Measurements from ENCODE around the gene GDF9. TPM values are rescaled to one million over a fixed set of nuclear protein-coding genes. Genes with fewer than 3 reads are reported as not detected.
A peak's percentile ranks its signal among the peaks of the same experiment; 100 is the strongest.

Gene GDF9
- total RNA-seq, 4 donors from 2014 or later, result 0.47 to 4.8 (median 0.90) TPM

- Histone ChIP-seq H3K9me3 (no peaks in the 10 kb centered on the region), H3K27ac (no peak overlapping the region), H3K36me3 (no peaks in the 10 kb centered on the region), H3K27me3 (peaks cover 41% of the 10 kb centered on the region), H3K4me1 (peaks cover 22% of the 10 kb centered on the region), H3K4me3 (peak overlapping the region; percentile 50)
- TF ChIP-seq EP300 (IDR thresholded peaks at IDR 0.05) (no peak), CTCF (IDR thresholded peaks at IDR 0.05) (no peak), POLR2A (IDR thresholded peaks at IDR 0.05) (no peak), POLR2AphosphoS5 (IDR thresholded peaks at IDR 0.05) (no peak)
- WGBS, result 92% methylated on average over 8 of the region's 81 CpGs
- peak in 1 of 2 donors; percentile 74 for DNase-seq (ENCODE audit: low spot score in 2 of 2)
Observed at GRCh38 chr5:132814503-132815294, 51.6 kb downstream of the GDF9 start.

GRCh38 chr5:132813599-132814502 is 52.4 kb downstream of the GDF9 start:
- peak overlapping the region; percentile 50 for H3K4me3 ChIP-seq
- no peak for TF ChIP-seq POLR2A (IDR thresholded peaks at IDR 0.05)
- no peak for TF ChIP-seq POLR2AphosphoS5 (IDR thresholded peaks at IDR 0.05)
- no peak for TF ChIP-seq CTCF (IDR thresholded peaks at IDR 0.05)
- TF ChIP-seq EP300 (IDR thresholded peaks at IDR 0.05), result no peak
- H3K36me3 ChIP-seq, result no peaks in the 10 kb centered on the region
- peaks cover 41% of the 10 kb centered on the region for H3K27me3 ChIP-seq
- peak overlapping the region; percentile 25 for H3K27ac ChIP-seq
- peak in 1 of 2 donors; percentile 79 for DNase-seq (ENCODE audit: low spot score in 2 of 2)
- H3K9me3 ChIP-seq, result no peaks in the 10 kb centered on the region
- H3K4me1 ChIP-seq, result peaks cover 18% of the 10 kb centered on the region
- WGBS, result 0% methylated on average over 9 of the region's 110 CpGs

- peak within 1 kb of the TSS; percentile 50 for H3K4me3 ChIP-seq
- TF ChIP-seq POLR2AphosphoS5 (IDR thresholded peaks at IDR 0.05), result no peak
- no peak for TF ChIP-seq EP300 (IDR thresholded peaks at IDR 0.05)
- TF ChIP-seq CTCF (IDR thresholded peaks at IDR 0.05), result no peak
- no peak for TF ChIP-seq POLR2A (IDR thresholded peaks at IDR 0.05)
- H3K4me1 ChIP-seq, result peaks cover 18% of the 10 kb centered on the region
- DNase-seq (ENCODE audit: low spot score in 2 of 2), result peak in 1 of 2 donors; percentile 76
- peaks cover 41% of the 10 kb centered on the region for H3K27me3 ChIP-seq
- WGBS, result 7% methylated on average over 46 of the region's 68 CpGs
- H3K27ac ChIP-seq, result peak within 1 kb of the TSS; percentile 25
- H3K36me3 ChIP-seq, result no peaks in the 10 kb centered on the region
- H3K9me3 ChIP-seq, result no peaks in the 10 kb centered on the region
Observed at GRCh38 chr5:132812781-132813598, 53.3 kb downstream of the GDF9 start, which contains the start of gene SOWAHA. Gene SOWAHA, plus strand, starts transcription at chr5:132813302. Its CDS starts 320 bp downstream, at chr5:132813622.

GRCh38 chr5:132812123-132812765 is 54.0 kb downstream of the GDF9 start:
- Histone ChIP-seq H3K27me3 (peaks cover 41% of the 10 kb centered on the region), H3K36me3 (no peaks in the 10 kb centered on the region), H3K27ac (no peak overlapping the region), H3K4me1 (peaks cover 18% of the 10 kb centered on the region), H3K4me3 (no peak overlapping the region), H3K9me3 (no peaks in the 10 kb centered on the region)
- WGBS, result 72% methylated on average over 18 of the region's 18 CpGs
- TF ChIP-seq POLR2A (IDR thresholded peaks at IDR 0.05) (no peak), CTCF (IDR thresholded peaks at IDR 0.05) (no peak), EP300 (IDR thresholded peaks at IDR 0.05) (no peak), POLR2AphosphoS5 (IDR thresholded peaks at IDR 0.05) (no peak)
- peak in 1 of 2 donors; percentile 32 for DNase-seq (ENCODE audit: low spot score in 2 of 2)

Other genes starting within 250 kb of the GDF9 start
- gene IL13, start 208.3 kb downstream of the GDF9 start, total RNA-seq, result 1 to 10 TPM in 1 of 4 donors, under 1 TPM in 1, not detected in 2; 0.80 to 1.4 TPM
- not detected for gene IL4, start 192.5 kb downstream of the GDF9 start, total RNA-seq
- 10 to 100 TPM in 1 of 4 donors, 1 to 10 TPM in 3; 2.6 to 15.0 (median 6.3) TPM for gene KIF3A, start 128.9 kb downstream of the GDF9 start, total RNA-seq
- not detected for gene CCNI2, start 119.0 kb downstream of the GDF9 start, total RNA-seq
- gene SEPTIN8, start 89.2 kb downstream of the GDF9 start, total RNA-seq, result 10 to 100 TPM; 75.9 to 85.0 (median 80.8) TPM
- gene SOWAHA, start 53.2 kb downstream of the GDF9 start, total RNA-seq, result under 1 TPM in 3 of 4 donors, not detected in 1; 0.23 to 0.93 (median 0.48) TPM
- gene SHROOM1, start 35.8 kb downstream of the GDF9 start, total RNA-seq, result 1 to 10 TPM in 3 of 4 donors, under 1 TPM in 1; 0.76 to 2.8 (median 2.3) TPM
- gene UQCRQ, start 173 bp upstream of the GDF9 start, total RNA-seq, result 100 to 1,000 TPM; 124 to 243 (median 161) TPM
- gene LEAP2, start 7.2 kb upstream of the GDF9 start, total RNA-seq, result 1 to 10 TPM in 2 of 4 donors, under 1 TPM in 2; 0.21 to 9.1 (median 1.7) TPM
- 100 to 1,000 TPM in 1 of 4 donors, 10 to 100 TPM in 3; 55.8 to 107 (median 71.7) TPM for gene AFF4, start 97.2 kb upstream of the GDF9 start, total RNA-seq
- gene ZCCHC10, start 160.1 kb upstream of the GDF9 start, total RNA-seq, result 10 to 100 TPM; 10.1 to 22.0 (median 19.1) TPM
- 10 to 100 TPM; 38.0 to 50.2 (median 47.3) TPM for gene HSPA4, start 185.5 kb upstream of the GDF9 start, total RNA-seq